Measurements from ENCODE around the gene IGFBP4. TPM values are rescaled to one million over a fixed set of nuclear protein-coding genes. Genes with fewer than 3 reads are reported as not detected.

Gene IGFBP4
- total RNA-seq, 6 donors from 2014 or later = 80.7 to 524 (median 169) TPM

DNA sequence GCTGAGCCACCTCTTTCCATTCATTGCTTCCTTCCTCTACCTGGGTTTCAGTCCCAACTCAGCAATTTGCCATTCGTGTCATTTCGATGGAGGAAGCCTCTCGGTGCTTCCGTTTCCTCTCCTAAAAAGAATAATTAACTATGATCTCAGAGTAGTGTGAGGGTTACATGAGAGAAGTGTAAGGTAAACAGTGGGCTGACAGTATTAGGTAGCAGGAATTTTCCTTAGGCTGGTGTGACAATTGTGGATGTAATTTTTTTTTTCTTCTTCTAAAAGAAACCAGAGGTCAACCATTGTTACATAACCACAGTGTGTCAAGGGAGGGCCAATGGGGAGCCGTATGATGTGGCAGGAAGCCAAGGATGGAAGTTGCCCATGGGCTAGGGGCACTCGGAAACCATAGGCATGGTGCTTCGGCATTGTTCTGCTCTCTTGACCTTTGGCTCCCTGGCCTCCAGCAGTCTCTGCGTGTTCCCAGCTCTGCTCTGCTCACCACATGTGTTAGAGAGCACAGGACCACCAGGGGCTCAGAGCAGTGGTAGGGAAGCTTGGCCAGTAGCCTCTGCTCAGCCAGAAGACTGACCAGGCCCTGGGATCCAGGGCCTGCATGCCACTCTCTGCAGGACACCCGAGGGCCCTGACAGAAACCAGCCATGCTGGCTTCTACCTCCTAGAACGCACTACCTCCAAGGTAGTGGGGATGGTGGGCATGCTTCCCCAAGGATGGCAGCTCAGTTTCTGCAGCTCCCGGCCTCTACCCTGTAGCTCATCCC is 23.5 kb upstream of the IGFBP4 start:
- Histone ChIP-seq H3K36me3 (no peaks in the 10 kb centered on the region), H3K27me3 (no peaks in the 10 kb centered on the region), H3K4me1 (peaks cover 14 to 48% (median 25%) of the 10 kb centered on the region in 4 donors), H3K4me3 (no peak overlapping the region), H3K9me3 (no peaks in the 10 kb centered on the region), H3K27ac (peak overlapping the region in 2 of 4 donors; percentile 17 to 48)
- ATAC-seq (ENCODE audit: low FRiP score in 2 of 2) (no peak), DNase-seq (no peak)
- TF ChIP-seq, protein P1, sequence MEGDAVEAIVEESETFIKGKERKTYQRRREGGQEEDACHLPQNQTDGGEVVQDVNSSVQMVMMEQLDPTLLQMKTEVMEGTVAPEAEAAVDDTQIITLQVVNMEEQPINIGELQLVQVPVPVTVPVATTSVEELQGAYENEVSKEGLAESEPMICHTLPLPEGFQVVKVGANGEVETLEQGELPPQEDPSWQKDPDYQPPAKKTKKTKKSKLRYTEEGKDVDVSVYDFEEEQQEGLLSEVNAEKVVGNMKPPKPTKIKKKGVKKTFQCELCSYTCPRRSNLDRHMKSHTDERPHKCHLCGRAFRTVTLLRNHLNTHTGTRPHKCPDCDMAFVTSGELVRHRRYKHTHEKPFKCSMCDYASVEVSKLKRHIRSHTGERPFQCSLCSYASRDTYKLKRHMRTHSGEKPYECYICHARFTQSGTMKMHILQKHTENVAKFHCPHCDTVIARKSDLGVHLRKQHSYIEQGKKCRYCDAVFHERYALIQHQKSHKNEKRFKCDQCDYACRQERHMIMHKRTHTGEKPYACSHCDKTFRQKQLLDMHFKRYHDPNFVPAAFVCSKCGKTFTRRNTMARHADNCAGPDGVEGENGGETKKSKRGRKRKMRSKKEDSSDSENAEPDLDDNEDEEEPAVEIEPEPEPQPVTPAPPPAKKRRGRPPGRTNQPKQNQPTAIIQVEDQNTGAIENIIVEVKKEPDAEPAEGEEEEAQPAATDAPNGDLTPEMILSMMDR (IDR thresholded peaks at IDR 0.05) = no peak
- TF ChIP-seq EP300 (IDR thresholded peaks at IDR 0.05) = peak in 1 of 4 donors; percentile 9
- TF ChIP-seq POLR2AphosphoS5 (IDR thresholded peaks at IDR 0.05) = no peak
- no peak for TF ChIP-seq POLR2A (IDR thresholded peaks at IDR 0.05)
- 31 to 42% methylated on average over 9 to 11 of the region's 11 CpGs for WGBS, 2 donors

DNA sequence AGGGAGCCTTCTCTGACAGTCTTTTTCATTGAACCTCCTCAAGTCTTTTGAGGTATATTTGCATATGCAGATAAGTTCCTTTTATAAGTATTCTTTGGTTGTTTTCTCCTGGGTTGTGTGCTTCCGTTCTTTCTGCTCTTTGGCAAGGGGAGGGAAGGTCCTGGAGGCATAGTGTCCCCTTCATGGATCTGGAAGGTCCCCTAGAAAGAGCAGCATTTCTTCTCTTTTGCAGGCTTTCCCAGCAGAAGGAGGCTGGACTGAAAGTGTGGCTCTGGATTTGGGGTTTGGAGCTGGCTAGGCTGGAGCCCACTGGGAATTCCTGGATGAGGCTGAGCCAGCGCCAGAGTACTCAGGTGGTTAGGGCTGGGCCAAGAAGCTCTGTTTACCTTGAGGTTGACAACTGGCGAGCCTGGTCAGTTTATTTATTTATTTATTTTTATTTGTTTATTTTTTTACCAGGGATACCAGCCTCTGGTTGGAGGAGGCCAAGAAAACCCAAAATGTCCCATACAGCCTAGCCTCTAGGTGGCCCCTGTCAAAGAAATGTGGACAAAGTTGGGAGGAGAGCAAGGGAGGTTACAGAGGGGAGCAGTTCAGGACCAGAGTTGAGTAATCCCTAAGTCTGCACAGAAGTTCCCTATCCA is 20.1 kb upstream of the IGFBP4 start:
- no peak for ATAC-seq (ENCODE audit: low FRiP score in 2 of 2)
- no peaks in the 10 kb centered on the region for H3K36me3 ChIP-seq
- WGBS, 2 donors = 77 to 81% methylated on average over 3 of the region's 3 CpGs

DNA sequence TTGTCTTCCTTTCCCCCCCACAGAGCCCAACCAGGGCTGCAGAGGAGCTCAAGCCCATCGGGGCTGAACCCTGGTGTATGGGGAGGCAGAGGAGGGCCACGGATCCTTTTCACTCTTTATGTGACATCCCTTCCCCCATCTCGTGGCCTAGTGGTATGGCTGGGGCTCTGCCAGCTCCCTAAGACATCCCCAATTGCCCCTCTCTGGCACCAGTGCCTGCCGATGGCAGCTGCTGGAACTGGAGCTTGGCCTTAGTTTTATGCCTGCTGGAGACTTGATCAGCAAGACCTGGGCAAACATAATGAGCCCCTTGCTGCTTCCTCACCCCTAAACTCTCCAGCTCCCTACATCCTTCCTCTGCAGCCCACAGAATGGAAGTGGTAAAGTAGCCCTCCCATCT is 17.5 kb upstream of the IGFBP4 start:
- H3K9me3 ChIP-seq = no peaks in the 10 kb centered on the region
- peak overlapping the region in 1 of 4 donors; percentile 21 for H3K27ac ChIP-seq
- WGBS, 2 donors = 67% methylated on average over 4 of the region's 4 CpGs
- TF ChIP-seq EP300 (IDR thresholded peaks at IDR 0.05) (no peak), POLR2AphosphoS5 (IDR thresholded peaks at IDR 0.05) (no peak), POLR2A (IDR thresholded peaks at IDR 0.05) (no peak)
- TF ChIP-seq, protein P1 (IDR thresholded peaks at IDR 0.05) = no peak
- ATAC-seq (ENCODE audit: low FRiP score in 2 of 2) (no peak), DNase-seq (no peak)
- H3K27me3 ChIP-seq = no peaks in the 10 kb centered on the region
- H3K36me3 ChIP-seq = no peaks in the 10 kb centered on the region
- peaks cover 0 to 8% (median 2%) of the 10 kb centered on the region in 4 donors for H3K4me1 ChIP-seq
- no peak overlapping the region for H3K4me3 ChIP-seq

More for the DNA sequence above, 20.1 kb upstream of the IGFBP4 start:
- no peak overlapping the region for H3K4me3 ChIP-seq
- no peak overlapping the region for H3K27ac ChIP-seq
- DNase-seq = no peak
- TF ChIP-seq POLR2A (IDR thresholded peaks at IDR 0.05) (no peak), POLR2AphosphoS5 (IDR thresholded peaks at IDR 0.05) (no peak), EP300 (IDR thresholded peaks at IDR 0.05) (no peak)
- TF ChIP-seq, protein P1 (IDR thresholded peaks at IDR 0.05) = no peak
- H3K27me3 ChIP-seq = no peaks in the 10 kb centered on the region
- H3K9me3 ChIP-seq = no peaks in the 10 kb centered on the region
- H3K4me1 ChIP-seq = peaks cover 7 to 30% (median 17%) of the 10 kb centered on the region in 4 donors

DNA sequence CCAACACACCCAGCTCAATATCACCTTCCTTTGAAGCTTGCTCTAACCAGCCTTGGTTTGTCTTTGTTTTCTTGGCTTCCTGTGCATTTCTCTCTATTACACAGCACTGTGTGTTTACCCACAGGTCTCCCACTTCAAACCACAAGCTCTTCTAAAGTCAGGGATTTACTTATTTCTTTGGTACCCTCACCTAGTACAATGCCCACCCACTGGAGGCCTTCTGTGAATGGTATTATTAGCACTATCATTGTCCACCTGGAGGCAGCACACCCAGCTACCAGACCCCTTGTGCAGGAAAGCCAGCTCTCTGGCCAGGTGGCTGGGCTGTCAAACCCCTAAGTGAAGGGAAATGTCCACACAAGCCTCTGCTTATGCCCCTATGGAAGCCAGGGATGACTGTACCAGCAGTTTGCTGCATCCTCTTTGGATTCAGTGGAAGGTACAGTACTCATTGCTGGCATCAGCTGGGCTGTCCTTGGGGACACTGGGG is 16.2 kb upstream of the IGFBP4 start:
- Histone ChIP-seq H3K27ac (no peak overlapping the region), H3K36me3 (no peaks in the 10 kb centered on the region), H3K4me1 (peaks cover 0 to 8% (median 2%) of the 10 kb centered on the region in 4 donors), H3K4me3 (no peak overlapping the region), H3K27me3 (no peaks in the 10 kb centered on the region), H3K9me3 (no peaks in the 10 kb centered on the region)
- no peak for DNase-seq
- TF ChIP-seq POLR2AphosphoS5 (IDR thresholded peaks at IDR 0.05) (no peak), EP300 (IDR thresholded peaks at IDR 0.05) (no peak), POLR2A (IDR thresholded peaks at IDR 0.05) (no peak)
- TF ChIP-seq, protein P1 (IDR thresholded peaks at IDR 0.05) = no peak
- no peak for ATAC-seq (ENCODE audit: low FRiP score in 2 of 2)
